ENCODE results near the gene ITGB3.

DNA sequence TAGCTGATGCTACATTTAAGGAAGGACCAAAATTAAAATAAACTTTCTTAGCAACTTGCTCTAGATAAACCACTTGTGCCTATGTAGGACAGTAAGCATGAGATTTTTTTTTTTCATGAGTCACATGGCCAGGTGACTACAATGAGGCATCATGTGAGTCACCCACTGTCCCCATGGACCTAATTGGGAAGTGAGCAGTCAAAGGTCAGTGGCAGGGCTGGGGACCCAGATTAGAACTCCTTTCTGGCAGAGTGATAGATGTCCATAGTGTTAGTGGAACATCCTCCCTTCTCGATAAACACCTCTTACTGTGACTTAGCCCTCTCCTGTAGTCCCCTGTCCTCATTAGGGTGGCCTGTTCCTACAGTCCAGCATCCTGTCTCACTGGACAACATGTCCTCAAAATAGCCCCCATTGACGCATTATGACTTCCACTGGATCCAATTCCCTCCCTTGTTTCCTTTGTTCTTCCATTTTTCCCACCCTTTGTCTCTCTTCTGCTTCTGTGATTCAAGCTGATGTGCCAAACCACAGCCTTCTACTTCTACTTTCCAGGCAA lies 12.4 kb downstream of the ITGB3 start:
- TF ChIP-seq, protein P1, sequence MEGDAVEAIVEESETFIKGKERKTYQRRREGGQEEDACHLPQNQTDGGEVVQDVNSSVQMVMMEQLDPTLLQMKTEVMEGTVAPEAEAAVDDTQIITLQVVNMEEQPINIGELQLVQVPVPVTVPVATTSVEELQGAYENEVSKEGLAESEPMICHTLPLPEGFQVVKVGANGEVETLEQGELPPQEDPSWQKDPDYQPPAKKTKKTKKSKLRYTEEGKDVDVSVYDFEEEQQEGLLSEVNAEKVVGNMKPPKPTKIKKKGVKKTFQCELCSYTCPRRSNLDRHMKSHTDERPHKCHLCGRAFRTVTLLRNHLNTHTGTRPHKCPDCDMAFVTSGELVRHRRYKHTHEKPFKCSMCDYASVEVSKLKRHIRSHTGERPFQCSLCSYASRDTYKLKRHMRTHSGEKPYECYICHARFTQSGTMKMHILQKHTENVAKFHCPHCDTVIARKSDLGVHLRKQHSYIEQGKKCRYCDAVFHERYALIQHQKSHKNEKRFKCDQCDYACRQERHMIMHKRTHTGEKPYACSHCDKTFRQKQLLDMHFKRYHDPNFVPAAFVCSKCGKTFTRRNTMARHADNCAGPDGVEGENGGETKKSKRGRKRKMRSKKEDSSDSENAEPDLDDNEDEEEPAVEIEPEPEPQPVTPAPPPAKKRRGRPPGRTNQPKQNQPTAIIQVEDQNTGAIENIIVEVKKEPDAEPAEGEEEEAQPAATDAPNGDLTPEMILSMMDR (IDR thresholded peaks at IDR 0.05), result no peak
- no peak for TF ChIP-seq POLR2A (IDR thresholded peaks at IDR 0.05)
